Liver (tissue), 9 donors: ENCODE data around the gene FNIP1. TPM values are rescaled to one million over a fixed set of nuclear protein-coding genes. Genes with fewer than 3 reads are reported as not detected.

Experiments used
- DNase-seq: peaks from one replicate; pipeline ENCODE4 v3.0.0-alpha.2; 2017; ENCODE audit warnings: low spot score
- H3K27ac ChIP-seq, 2 donors: one replicate each; pipeline ENCODE4 v1.7.0; 2013; ENCODE audit warnings: inconsistent platforms in 2 of 2, low read length in 2 of 2, control low read depth in 1 of 2, low read depth in 1 of 2, mild to moderate bottlenecking in 1 of 2
- H3K27me3 ChIP-seq, 4 donors: one replicate each; pipeline versions ENCODE4 v1.6.1 to v1.7.0; 2013; ENCODE audit warnings: low read length in 3 of 4, inconsistent platforms in 1 of 4, mild to moderate bottlenecking in 1 of 4, moderate library complexity in 1 of 4; ENCODE audit not compliant: control insufficient read depth in 4 of 4, insufficient read depth in 4 of 4
- H3K36me3 ChIP-seq, 4 donors: one replicate each; pipeline versions ENCODE4 v1.6.1 to v1.7.0; 2013; ENCODE audit warnings: low read length in 3 of 4, mild to moderate bottlenecking in 3 of 4, low read depth in 1 of 4, moderate library complexity in 1 of 4; ENCODE audit not compliant: control insufficient read depth in 4 of 4, insufficient read depth in 3 of 4
- H3K4me1 ChIP-seq, 4 donors: one replicate each; pipeline versions ENCODE4 v1.6.1 to v1.7.0; 2013; ENCODE audit warnings: low read length in 3 of 4, mild to moderate bottlenecking in 3 of 4, moderate library complexity in 1 of 4; ENCODE audit not compliant: control insufficient read depth in 4 of 4, insufficient read depth in 4 of 4
- H3K4me3 ChIP-seq, 3 donors: one replicate each; pipeline versions ENCODE4 v1.6.1 to v1.7.0; 2013; ENCODE audit warnings: low read length in 3 of 3, control low read depth in 1 of 3, low read depth in 1 of 3, mild to moderate bottlenecking in 1 of 3
- H3K9ac ChIP-seq, 2 donors: one replicate each; pipeline ENCODE4 v1.7.0; 2013; ENCODE audit warnings: low read length in 2 of 2, mild to moderate bottlenecking in 2 of 2, moderate library complexity in 2 of 2, control low read depth in 1 of 2, low read depth in 1 of 2
- H3K9me3 ChIP-seq, 4 donors: one replicate each; pipeline versions ENCODE4 v1.6.1 to v1.7.0; 2013; ENCODE audit warnings: low read length in 3 of 4; ENCODE audit not compliant: control insufficient read depth in 4 of 4
- ATF3 ChIP-seq: IDR thresholded peaks from 2 replicates; pipeline ENCODE4 v1.6.1; 2016; ENCODE audit warnings: antibody characterized with exemption
- EGR1 ChIP-seq, 2 donors: IDR thresholded peaks; 2 replicates each; pipeline ENCODE4 v1.6.1; 2016 to 2018; ENCODE audit warnings: antibody characterized with exemption in 2 of 2, low read depth in 2 of 2
- FOXA1 ChIP-seq: IDR thresholded peaks from 2 replicates; pipeline ENCODE4 v1.6.1; 2016; ENCODE audit warnings: antibody characterized with exemption
- FOXA2 ChIP-seq: IDR thresholded peaks from 2 replicates; pipeline ENCODE4 v1.6.1; 2016; ENCODE audit warnings: antibody characterized with exemption
- GABPA ChIP-seq, 2 donors: IDR thresholded peaks in 1 of 2; conservative IDR thresholded peaks in 1 of 2; 2 replicates each; pipeline ENCODE4 v1.6.1; 2016; ENCODE audit warnings: antibody characterized with exemption in 2 of 2, mild to moderate bottlenecking in 1 of 2, moderate library complexity in 1 of 2
- HNF4G ChIP-seq: IDR thresholded peaks from 2 replicates; pipeline ENCODE4 v1.6.1; 2016; ENCODE audit warnings: antibody characterized with exemption
- MAX ChIP-seq: IDR thresholded peaks from 2 replicates; pipeline ENCODE4 v1.6.1; 2016; ENCODE audit warnings: antibody characterized with exemption
- NR2F2 ChIP-seq: IDR thresholded peaks from 2 replicates; pipeline ENCODE4 v1.6.1; 2016; ENCODE audit warnings: antibody characterized with exemption
- RAD21 ChIP-seq, 2 donors: IDR thresholded peaks; 2 replicates each; pipeline ENCODE4 v1.6.1; 2016; ENCODE audit warnings: antibody characterized with exemption in 2 of 2, mild to moderate bottlenecking in 2 of 2
- REST ChIP-seq: IDR thresholded peaks from 2 replicates; pipeline ENCODE4 v1.6.1; 2016; ENCODE audit warnings: antibody characterized with exemption, mild to moderate bottlenecking
- RXRA ChIP-seq, 2 donors: IDR thresholded peaks; 2 replicates each; pipeline ENCODE4 v1.6.1; 2017 to 2018; ENCODE audit warnings: antibody characterized with exemption in 2 of 2, mild to moderate bottlenecking in 1 of 2
- TAF1 ChIP-seq: conservative IDR thresholded peaks from 2 replicates; pipeline ENCODE4 v1.6.1; 2016; ENCODE audit warnings: antibody characterized with exemption, mild to moderate bottlenecking
- YY1 ChIP-seq: IDR thresholded peaks from 2 replicates; pipeline ENCODE4 v1.6.1; 2016; ENCODE audit warnings: antibody characterized with exemption, mild to moderate bottlenecking
- ZBTB33 ChIP-seq: IDR thresholded peaks from 2 replicates; pipeline ENCODE4 v1.6.1; 2016; ENCODE audit warnings: antibody characterized with exemption
- WGBS: extraction: QIAGEN DNeasy Blood & Tissue Kit; methylation state at CpG from one replicate; pipeline ENCODE4 v1.1.7; 2013; 5-methylcytosine and 5-hydroxymethylcytosine counted together
- polyA plus RNA-seq, 2 donors: library from polyadenylated mRNA; stranded (reverse) in 1 of 2; unstranded in 1 of 2; fragments of 200-250 nt in 1 of 2; fragments of >200 nt in 1 of 2; fragmentation: Nextera tagmentation in 1 of 2; extraction: Ambion mirVana in 1 of 2; gene quantifications; one replicate each; pipeline versions ENCODE4 v1.2.1 to v1.2.3, GENCODE V29; 2013 to 2015
- total RNA-seq, 2 donors: library from RNA; depleted of rRNA; stranded (reverse); fragments of >200 nt; gene quantifications; one replicate each; pipeline ENCODE4 v1.2.3, GENCODE V29; 2014
- donor health status: healthy.
- donor health status: healthy.
- donor health status: healthy.
- donor health status: healthy.
- donor health status: healthy.

Gene FNIP1
- total and polyA plus RNA-seq, 4 donors, result 3.7 to 34.0 (median 13.8) TPM

GRCh38 chr5:131720714-131721113 is 76.1 kb downstream of the FNIP1 start:
- no peak overlapping the region for H3K27ac ChIP-seq
- H3K4me3 ChIP-seq, result no peak overlapping the region
- H3K9me3 ChIP-seq, result no peaks in the 10 kb centered on the region
- TF ChIP-seq TAF1 (no peak), GABPA (IDR thresholded peaks at IDR 0.05 in 1 of 2, conservative IDR thresholded peaks at IDR 0.05 in 1 of 2) (no peak), NR2F2 (no peak), YY1 (no peak), ZBTB33 (no peak), RAD21 (IDR thresholded peaks at IDR 0.05) (no peak)
- H3K36me3 ChIP-seq, result peaks cover 0 to 6% (median 5%) of the 10 kb centered on the region in 4 donors
- no peak for DNase-seq
- no peaks in the 10 kb centered on the region for H3K27me3 ChIP-seq
- H3K4me1 ChIP-seq, result no peaks in the 10 kb centered on the region
- H3K9ac ChIP-seq, result no peak overlapping the region
- 96% methylated on average over 1 of the region's 1 CpG for WGBS

GRCh38 chr5:131719564-131719963 is 77.3 kb downstream of the FNIP1 start:
- TF ChIP-seq YY1, result no peak
- no peak for TF ChIP-seq TAF1
- TF ChIP-seq ZBTB33, result no peak
- TF ChIP-seq REST, result no peak
- no peak for TF ChIP-seq MAX
- no peak for TF ChIP-seq FOXA1
- no peak for TF ChIP-seq HNF4G
- no peak for TF ChIP-seq RXRA (IDR thresholded peaks at IDR 0.05)
- TF ChIP-seq NR2F2, result no peak
- TF ChIP-seq EGR1 (IDR thresholded peaks at IDR 0.05; ENCODE audit: low read depth in 2 of 2), result no peak
- TF ChIP-seq FOXA2, result no peak
- TF ChIP-seq GABPA (IDR thresholded peaks at IDR 0.05 in 1 of 2, conservative IDR thresholded peaks at IDR 0.05 in 1 of 2), result no peak
- no peak for TF ChIP-seq RAD21 (IDR thresholded peaks at IDR 0.05)
- no peak for TF ChIP-seq ATF3

More at GRCh38 chr5:131719564-131719963, 77.3 kb downstream of the FNIP1 start:
- no peak overlapping the region for H3K4me3 ChIP-seq
- H3K9ac ChIP-seq, result no peak overlapping the region
- no peaks in the 10 kb centered on the region for H3K27me3 ChIP-seq
- no peaks in the 10 kb centered on the region for H3K9me3 ChIP-seq
- H3K4me1 ChIP-seq, result no peaks in the 10 kb centered on the region
- H3K36me3 ChIP-seq, result peaks cover 1 to 8% (median 7%) of the 10 kb centered on the region in 4 donors
- DNase-seq, result no peak
- H3K27ac ChIP-seq, result no peak overlapping the region
- 89% methylated on average over 1 of the region's 1 CpG for WGBS
